ENCODE data around the gene HLCS.
"Not testable (repeated sequence)": the region's sequence is repeated elsewhere in the genome, so short reads cannot be mapped to it uniquely, and the experiment has no call there.

Gene HLCS

DNA sequence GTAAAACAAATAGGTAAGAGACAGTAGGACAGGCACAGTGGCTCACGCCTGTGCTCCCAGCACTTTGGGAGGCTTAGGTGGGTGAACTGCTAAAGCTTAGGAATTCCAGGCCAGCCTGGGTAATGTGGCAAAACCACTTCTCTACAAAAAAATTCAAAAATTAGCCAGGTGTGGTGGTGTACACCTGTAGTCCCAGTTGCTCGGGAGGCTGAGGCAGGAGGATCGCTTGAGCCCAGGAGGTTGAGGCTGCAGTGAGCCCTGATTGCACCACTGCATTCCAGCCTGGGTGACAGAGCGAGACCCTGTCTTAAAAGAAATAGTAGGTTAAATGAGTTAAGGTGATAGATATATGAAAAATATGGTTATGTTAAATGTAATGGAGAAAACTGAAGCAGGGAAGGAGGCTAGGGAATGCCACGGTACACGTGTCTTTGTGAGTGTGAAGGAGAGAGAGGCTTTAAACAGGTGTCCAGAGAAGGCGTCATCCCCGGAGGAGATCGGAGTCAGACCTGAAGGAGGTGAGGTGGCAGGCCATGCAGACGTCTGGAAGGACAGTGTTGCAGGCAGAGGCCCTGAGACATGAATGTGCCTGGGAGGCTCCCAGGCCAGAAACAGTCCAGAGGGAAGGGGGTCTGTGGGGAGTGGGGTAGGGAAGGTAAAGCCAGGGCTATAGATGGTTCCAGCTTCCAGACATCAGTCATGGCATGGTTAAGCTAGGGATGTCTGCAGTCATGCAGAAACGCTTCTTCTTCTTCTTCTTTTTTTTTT is 32.8 kb upstream of the HLCS start:
- no peaks in the 10 kb centered on the region for H3K79me2 ChIP-seq (ENCODE audit: insufficient read depth, low read depth)
- no peaks in the 10 kb centered on the region for H3K36me3 ChIP-seq (ENCODE audit: insufficient read depth)
- TF ChIP-seq, protein P1, sequence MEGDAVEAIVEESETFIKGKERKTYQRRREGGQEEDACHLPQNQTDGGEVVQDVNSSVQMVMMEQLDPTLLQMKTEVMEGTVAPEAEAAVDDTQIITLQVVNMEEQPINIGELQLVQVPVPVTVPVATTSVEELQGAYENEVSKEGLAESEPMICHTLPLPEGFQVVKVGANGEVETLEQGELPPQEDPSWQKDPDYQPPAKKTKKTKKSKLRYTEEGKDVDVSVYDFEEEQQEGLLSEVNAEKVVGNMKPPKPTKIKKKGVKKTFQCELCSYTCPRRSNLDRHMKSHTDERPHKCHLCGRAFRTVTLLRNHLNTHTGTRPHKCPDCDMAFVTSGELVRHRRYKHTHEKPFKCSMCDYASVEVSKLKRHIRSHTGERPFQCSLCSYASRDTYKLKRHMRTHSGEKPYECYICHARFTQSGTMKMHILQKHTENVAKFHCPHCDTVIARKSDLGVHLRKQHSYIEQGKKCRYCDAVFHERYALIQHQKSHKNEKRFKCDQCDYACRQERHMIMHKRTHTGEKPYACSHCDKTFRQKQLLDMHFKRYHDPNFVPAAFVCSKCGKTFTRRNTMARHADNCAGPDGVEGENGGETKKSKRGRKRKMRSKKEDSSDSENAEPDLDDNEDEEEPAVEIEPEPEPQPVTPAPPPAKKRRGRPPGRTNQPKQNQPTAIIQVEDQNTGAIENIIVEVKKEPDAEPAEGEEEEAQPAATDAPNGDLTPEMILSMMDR (conservative IDR thresholded peaks at IDR 0.05; ENCODE audit: low read depth, low read length), result no peak
- H2AFZ ChIP-seq (ENCODE audit: low read depth), result no peak overlapping the region
- H3K9ac ChIP-seq, result no peak overlapping the region
- H3K27ac ChIP-seq, result no peak overlapping the region
- no peaks in the 10 kb centered on the region for H4K20me1 ChIP-seq (ENCODE audit: insufficient read depth)
- no peaks in the 10 kb centered on the region for H3K4me1 ChIP-seq (ENCODE audit: low read depth, poor library complexity, severe bottlenecking)
- H3K27me3 ChIP-seq (ENCODE audit: insufficient read depth, low read depth), result no peaks in the 10 kb centered on the region
- H3K4me2 ChIP-seq, result no peak overlapping the region
- no peak overlapping the region for H3K4me3 ChIP-seq (IDR thresholded peaks at IDR 0.05; ENCODE audit: insufficient read depth, low read depth, low read length)

DNA sequence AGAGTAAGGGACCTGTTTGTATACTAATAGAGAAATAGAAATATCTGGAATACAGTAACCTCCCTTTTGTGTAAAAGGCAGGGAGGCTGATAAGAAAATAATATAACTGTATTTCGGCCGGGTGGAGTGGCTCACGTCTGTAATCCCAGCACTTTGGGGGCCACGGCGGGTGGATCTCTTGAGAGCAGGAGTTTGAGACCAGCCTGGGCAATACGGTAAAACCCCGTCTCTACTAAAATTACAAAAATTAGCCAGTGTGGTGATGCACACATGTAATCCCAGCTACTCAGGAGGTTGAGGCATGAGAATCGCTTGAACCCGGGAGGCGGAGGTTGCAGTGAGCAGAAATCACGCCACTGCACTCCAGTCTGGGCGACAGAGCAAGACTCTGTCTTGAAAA is 28.8 kb upstream of the HLCS start:
- not testable (repeated sequence) for H3K27me3 ChIP-seq (ENCODE audit: insufficient read depth, low read depth); H3K4me2 ChIP-seq; H3K27ac ChIP-seq; H3K9ac ChIP-seq; H2AFZ ChIP-seq (ENCODE audit: low read depth); H3K79me2 ChIP-seq (ENCODE audit: insufficient read depth, low read depth); H4K20me1 ChIP-seq (ENCODE audit: insufficient read depth); H3K4me3 ChIP-seq (IDR thresholded peaks at IDR 0.05; ENCODE audit: insufficient read depth, low read depth, low read length); H3K36me3 ChIP-seq (ENCODE audit: insufficient read depth); H3K4me1 ChIP-seq (ENCODE audit: low read depth, poor library complexity, severe bottlenecking)

DNA sequence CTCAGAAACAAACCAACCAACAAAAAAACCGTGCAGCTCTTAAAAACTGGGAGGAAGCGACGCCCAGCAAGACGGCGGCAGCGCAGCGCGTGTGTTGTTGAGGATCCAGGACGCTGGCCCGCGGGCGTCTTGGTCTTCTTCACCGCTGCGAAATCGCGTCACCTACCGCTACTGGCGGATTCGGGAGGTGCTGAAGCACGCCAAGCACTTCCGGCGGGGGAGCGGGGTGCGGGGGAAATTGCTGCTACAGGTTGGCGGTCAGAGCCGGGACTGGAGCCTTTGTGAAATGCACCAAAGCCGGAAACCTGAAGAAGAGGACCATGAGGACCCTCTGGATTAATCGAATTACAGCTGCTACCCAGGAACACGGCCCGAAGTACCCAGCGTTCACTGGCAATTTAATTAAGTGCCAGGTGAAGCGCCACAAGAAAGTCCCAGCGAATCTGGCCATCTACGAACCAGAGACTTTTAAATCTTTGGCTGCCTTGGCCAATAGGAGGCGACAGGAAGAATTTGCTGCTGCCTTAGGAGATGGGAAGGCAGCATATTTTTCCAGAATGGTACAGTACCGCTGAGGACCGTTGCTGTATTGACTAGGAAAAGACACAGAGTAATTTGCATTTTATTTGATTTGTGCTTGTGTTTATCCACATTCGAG is 28.2 kb upstream of the HLCS start:
- H2AFZ ChIP-seq (ENCODE audit: low read depth), result no peak overlapping the region
- H3K79me2 ChIP-seq (ENCODE audit: insufficient read depth, low read depth), result no peaks in the 10 kb centered on the region
- no peaks in the 10 kb centered on the region for H3K36me3 ChIP-seq (ENCODE audit: insufficient read depth)
- H3K4me2 ChIP-seq, result no peak overlapping the region
- H3K27ac ChIP-seq, result no peak overlapping the region
- H3K4me3 ChIP-seq (IDR thresholded peaks at IDR 0.05; ENCODE audit: insufficient read depth, low read depth, low read length), result no peak overlapping the region
- no peak overlapping the region for H3K9ac ChIP-seq
- no peaks in the 10 kb centered on the region for H3K27me3 ChIP-seq (ENCODE audit: insufficient read depth, low read depth)
- TF ChIP-seq, protein P1 (conservative IDR thresholded peaks at IDR 0.05; ENCODE audit: low read depth, low read length), result no peak
- H3K4me1 ChIP-seq (ENCODE audit: low read depth, poor library complexity, severe bottlenecking), result no peaks in the 10 kb centered on the region
- no peaks in the 10 kb centered on the region for H4K20me1 ChIP-seq (ENCODE audit: insufficient read depth)

DNA sequence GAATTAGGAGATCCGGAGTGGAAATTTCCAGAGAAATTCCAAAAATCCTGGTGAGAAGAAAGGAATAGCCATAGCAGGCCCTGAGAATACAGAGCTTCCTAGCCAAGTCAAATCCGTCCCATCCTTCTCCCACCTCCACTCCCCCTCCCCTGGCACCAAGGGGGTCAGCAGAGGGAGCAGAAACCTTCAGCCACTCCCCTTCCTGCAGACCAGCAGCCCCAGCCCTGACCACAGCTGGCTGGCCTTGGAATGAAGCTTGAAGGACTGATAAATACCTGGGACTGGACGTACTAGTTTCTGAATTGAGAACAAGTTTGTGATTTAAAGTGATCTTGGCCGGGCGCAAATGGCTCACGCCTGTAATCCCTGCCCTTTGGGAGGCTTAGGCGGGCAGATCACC is 26.2 kb upstream of the HLCS start:
- Histone ChIP-seq H4K20me1 (ENCODE audit: insufficient read depth) (no peaks in the 10 kb centered on the region), H3K27me3 (ENCODE audit: insufficient read depth, low read depth) (no peaks in the 10 kb centered on the region), H3K4me1 (ENCODE audit: low read depth, poor library complexity, severe bottlenecking) (peaks cover 3% of the 10 kb centered on the region), H3K27ac (no peak overlapping the region), H2AFZ (ENCODE audit: low read depth) (no peak overlapping the region), H3K9ac (no peak overlapping the region), H3K4me3 (IDR thresholded peaks at IDR 0.05; ENCODE audit: insufficient read depth, low read depth, low read length) (no peak overlapping the region), H3K36me3 (ENCODE audit: insufficient read depth) (no peaks in the 10 kb centered on the region), H3K79me2 (ENCODE audit: insufficient read depth, low read depth) (no peaks in the 10 kb centered on the region), H3K4me2 (no peak overlapping the region)
- TF ChIP-seq, protein P1 (conservative IDR thresholded peaks at IDR 0.05; ENCODE audit: low read depth, low read length), result no peak
